ENCODE measurements around the gene LENG1. TPM values are rescaled to one million over a fixed set of nuclear protein-coding genes. Genes with fewer than 3 reads are reported as not detected.

The LENG1 gene
- total RNA-seq, 1 donor from 2014 or later, result 8.9 TPM

GRCh38 chr19:54121259-54121658 lies 38.3 kb downstream of the LENG1 start:
- intact Hi-C loops (cut with micrococcal nuclease), result no loop called here

GRCh38 chr19:54115109-54116063 lies 44.1 kb downstream of the LENG1 start, which contains the start of the genes PRPF31 and TFPT:
PRPF31 (plus strand) TSS chr19:54115754; CDS start chr19:54118279, 2,525 bp downstream.
TFPT (minus strand) TSS chr19:54115657; CDS start chr19:54115269, 388 bp downstream.
- intact Hi-C loops (cut with micrococcal nuclease), result loop anchor here (1.0 to 10.0 kb wide), 14 partner anchors 13 to 1490 kb away; partner anchors contain the start of genes CNOT3, LENG1, NDUFA3 and RPS9

GRCh38 chr19:54114340-54115108 lies 45.0 kb downstream of the LENG1 start:
- intact Hi-C loops (cut with micrococcal nuclease), result loop anchor here (1.0 to 10.0 kb wide), 14 partner anchors 12 to 1491 kb away; partner anchors contain the start of genes CNOT3, LENG1, NDUFA3 and RPS9

- intact Hi-C loops (cut with micrococcal nuclease), result loop anchor here (10.0 kb wide), 2 partner anchors 675 to 915 kb away; partner anchors contain the start of genes ZNF665 and ZNF761
These were observed 49.9 kb downstream of the LENG1 start for GRCh38 chr19:54109651-54110050.

- intact Hi-C loops (cut with micrococcal nuclease), result no loop called here
These were observed 51.0 kb downstream of the LENG1 start for GRCh38 chr19:54108496-54108895.

- intact Hi-C loops (cut with micrococcal nuclease), result no loop called here
These were observed 51.5 kb downstream of the LENG1 start for GRCh38 chr19:54107876-54108490.

- intact Hi-C loops (cut with micrococcal nuclease), result no loop called here
These were observed 52.8 kb downstream of the LENG1 start for GRCh38 chr19:54106716-54107115.

GRCh38 chr19:54105796-54106195 lies 53.7 kb downstream of the LENG1 start:
- intact Hi-C loops (cut with micrococcal nuclease), result no loop called here

Other genes starting within 250 kb of the LENG1 start
- gene CACNG8, start 196.8 kb downstream of the LENG1 start, total RNA-seq, result not detected in 2 replicates
- gene CACNG6, start 168.1 kb downstream of the LENG1 start, total RNA-seq, result not detected in 2 replicates
- gene VSTM1, start 95.8 kb downstream of the LENG1 start, total RNA-seq, result not detected in 2 replicates
- not detected in 2 replicates for gene TARM1, start 78.4 kb downstream of the LENG1 start, total RNA-seq
- gene OSCAR, start 58.9 kb downstream of the LENG1 start, total RNA-seq, result 0.22 TPM in 1 of 2 replicates, not detected in the other
- 108 and 124 TPM in 2 replicates for gene NDUFA3, start 56.9 kb downstream of the LENG1 start, total RNA-seq
- 39.3 and 48.5 TPM in 2 replicates for gene TFPT, start 44.1 kb downstream of the LENG1 start, total RNA-seq
- 71.4 and 76.7 TPM in 2 replicates for gene PRPF31, start 44.0 kb downstream of the LENG1 start, total RNA-seq
- gene CNOT3, start 22.0 kb downstream of the LENG1 start, total RNA-seq, result 64.3 and 64.8 TPM in 2 replicates
- 4.6 and 4.9 TPM in 2 replicates for gene TMC4, start 13.4 kb upstream of the LENG1 start, total RNA-seq
- 54.2 and 60.6 TPM in 2 replicates for gene MBOAT7, start 29.9 kb upstream of the LENG1 start, total RNA-seq
- gene TSEN34, start 31.6 kb upstream of the LENG1 start, total RNA-seq, result 9.7 and 10.6 TPM in 2 replicates
- 1,118 and 1,120 TPM in 2 replicates for gene RPS9, start 41.1 kb upstream of the LENG1 start, total RNA-seq
- gene LILRB3, start 63.3 kb upstream of the LENG1 start, total RNA-seq, result 3.9 and 5.0 TPM in 2 replicates
- gene LILRA6, start 83.1 kb upstream of the LENG1 start, total RNA-seq, result 0.63 and 1.1 TPM in 2 replicates
- gene LILRB5, start 97.6 kb upstream of the LENG1 start, total RNA-seq, result not detected in 2 replicates
- not detected in 2 replicates for gene LILRB2, start 121.4 kb upstream of the LENG1 start, total RNA-seq
- gene LILRA5, start 153.4 kb upstream of the LENG1 start, total RNA-seq, result not detected in 2 replicates
- gene LILRA4, start 179.4 kb upstream of the LENG1 start, total RNA-seq, result not detected in 2 replicates
- gene LAIR1, start 205.2 kb upstream of the LENG1 start, total RNA-seq, result 94.0 and 99.5 TPM in 2 replicates